Panc1 (cell line): ENCODE results near the gene ZCCHC7. TPM values are rescaled to one million over a fixed set of nuclear protein-coding genes. Genes with fewer than 3 reads are reported as not detected.

Source experiments
- ATAC-seq: fragments of 200-7000 bp; cut with Tn5 transposase; 2 replicates; pipeline ENCODE4 v1.9.1; 2020; ENCODE audit warnings: mild to moderate bottlenecking, moderate library complexity
- BruUV-seq: library from RNA; stranded (reverse); fragments of 400-500 nt; replicated peaks from 2 replicates; lab custom pipeline; 2021; lab: Mats Ljungman, UMichigan
- CTCF ChIA-PET: fragments of 300-600 bp; sonication (Branson Sonifier 250); formaldehyde crosslinking; loops from one replicate; lab custom pipeline; 2022; ENCODE audit warnings: antibody characterized with exemption; lab: Charles Lee
- POLR2A ChIA-PET: fragments of 300-600 bp; sonication (Branson Sonifier 250); formaldehyde crosslinking; loops from one replicate; lab custom pipeline; 2022; ENCODE audit warnings: antibody characterized with exemption; lab: Charles Lee
- DNase-seq: peaks from one replicate; pipeline ENCODE4 v3.0.0-alpha.2; 2010; ENCODE audit warnings: low read depth, low spot score
- H3K27ac ChIP-seq: 2 replicates; pipeline ENCODE4 v1.5.1; 2011; ENCODE audit warnings: mild to moderate bottlenecking, low read length, inconsistent platforms
- H3K27me3 ChIP-seq: fragments of 200-500 bp; sonication (Bioruptor generic); 2 replicates; pipeline ENCODE4 v1.6.0; 2014; ENCODE audit warnings: low read length, inconsistent platforms; ENCODE audit not compliant: control insufficient read depth, insufficient read depth
- H3K36me3 ChIP-seq: fragments of 200-500 bp; sonication (Bioruptor generic); 2 replicates; pipeline ENCODE4 v1.5.1; 2014; ENCODE audit warnings: inconsistent platforms, mild to moderate bottlenecking, low read length, moderate library complexity; ENCODE audit not compliant: control insufficient read depth, insufficient read depth
- H3K4me1 ChIP-seq: 2 replicates; pipeline ENCODE4 v1.5.1; 2011; ENCODE audit warnings: inconsistent platforms, mild to moderate bottlenecking, low read length, moderate library complexity; ENCODE audit not compliant: control insufficient read depth, insufficient read depth
- H3K4me3 ChIP-seq, 2 experiments: 2 replicates each; pipeline ENCODE4 v1.5.1; 2011 to 2012; ENCODE audit warnings: low read depth in 2 of 2, low read length in 2 of 2, mild to moderate bottlenecking in 2 of 2, inconsistent platforms in 1 of 2, moderate library complexity in 1 of 2
- H3K9me3 ChIP-seq: fragments of 200-500 bp; sonication (Bioruptor generic); 2 replicates; pipeline ENCODE4 v1.5.1; 2014; ENCODE audit warnings: low read depth, mild to moderate bottlenecking, inconsistent platforms, low read length, moderate library complexity; ENCODE audit not compliant: control insufficient read depth, insufficient read depth
- POLR2AphosphoS5 ChIP-seq: IDR thresholded peaks from 2 replicates; pipeline ENCODE4 v1.6.1; 2012; ENCODE audit warnings: mild to moderate bottlenecking, low read depth, low read length, moderate library complexity
- SIN3A ChIP-seq: IDR thresholded peaks from 2 replicates; pipeline ENCODE4 v1.6.1; 2012; ENCODE audit warnings: low read depth, mild to moderate bottlenecking, low read length, moderate library complexity, borderline replicate concordance; ENCODE audit not compliant: insufficient read depth
- TCF7L2 ChIP-seq: IDR thresholded peaks from 2 replicates; pipeline ENCODE4 v1.6.1; 2011; ENCODE audit warnings: mild to moderate bottlenecking, low read depth, low read length, inconsistent platforms
- in situ Hi-C: cut with HindIII; loops from 2 replicates; pipeline ENCODE4 v1.10.0; 2016; ENCODE audit warnings: low sequenced_read_pairs, low pct_unique_long_range_greater_than_20kb
- intact Hi-C: fragments of 100-400 bp; cut with micrococcal nuclease; formaldehyde crosslinking; loops from one replicate; pipeline ENCODE4 v1.10.0; 2022; ENCODE audit not compliant: unreplicated experiment
- total RNA-seq: library from RNA; stranded (reverse); gene quantifications from one replicate; pipeline ENCODE4 v1.2.1, GENCODE V29; 2021; ENCODE audit not compliant: unreplicated experiment
- TF ChIP-seq, protein P1 (sequence below), 2 experiments: IDR thresholded peaks; 2 replicates each; pipeline ENCODE4 v1.6.1; 2011 to 2012; ENCODE audit warnings: low read depth in 2 of 2, control low read depth in 1 of 2, low read length in 1 of 2, mild to moderate bottlenecking in 1 of 2, moderate library complexity in 1 of 2; ENCODE audit not compliant: insufficient read depth in 1 of 2
- TF ChIP-seq, protein P2 (sequence below): fragments of 450-650 bp; IDR thresholded peaks from 2 replicates; pipeline ENCODE4 v1.5.1; 2017; ENCODE audit warnings: mild to moderate bottlenecking

ZCCHC7 gene
- total RNA-seq, 1 experiment from 2014 or later = 43.7 TPM

DNA sequence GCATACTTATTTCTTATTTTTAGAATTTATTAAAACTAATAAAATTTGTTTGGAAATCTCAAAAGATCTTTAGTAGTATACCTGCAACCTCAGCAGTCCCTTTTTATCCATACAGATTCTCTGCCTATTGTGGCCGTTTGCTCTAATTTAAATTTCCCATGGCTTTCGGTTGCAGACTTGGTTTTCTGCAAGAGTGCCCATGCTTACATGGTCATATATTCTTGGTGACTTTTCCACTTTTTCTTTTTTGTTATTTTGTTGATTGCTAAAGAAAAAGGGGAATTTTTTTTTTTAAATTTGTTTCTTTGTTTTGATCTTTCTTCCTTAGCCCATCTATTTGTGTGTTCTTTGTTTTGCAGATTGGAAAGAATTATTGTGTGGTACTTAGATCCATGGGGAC is 20.6 kb downstream of the ZCCHC7 start:
- CTCF ChIA-PET = no interaction called here
- BruUV-seq = no TSS peak
- in situ Hi-C loops = no loop called here

DNA sequence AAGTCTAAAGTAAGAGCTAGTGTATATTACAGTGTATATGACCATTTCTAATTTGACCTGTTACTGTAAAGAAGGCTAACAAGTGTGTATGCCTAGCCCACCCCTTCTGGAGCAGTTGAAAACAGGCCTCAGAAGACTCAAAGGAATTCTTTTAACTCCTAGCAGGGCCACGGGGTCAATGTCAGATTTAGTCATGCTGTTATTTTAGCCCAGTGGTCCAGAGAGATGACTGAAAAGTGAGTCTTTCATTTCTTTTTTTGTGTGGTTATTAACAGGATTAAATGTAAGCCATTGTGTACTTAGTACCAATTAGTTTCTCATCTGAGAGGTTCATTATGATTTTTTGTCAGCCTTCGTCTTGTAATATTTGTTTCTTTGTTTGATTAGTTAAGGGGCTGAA is 24.4 kb downstream of the ZCCHC7 start:
- BruUV-seq = no TSS peak
- ATAC-seq = peak; percentile 63
- in situ Hi-C loops (no loop called here), intact Hi-C loops (no loop called here)
- CTCF ChIA-PET = no interaction called here
- no peak overlapping the region for H3K27ac ChIP-seq
- no peak for DNase-seq
- H3K36me3 ChIP-seq = peaks cover 4% of the 10 kb centered on the region; the same call in 1 of the 2 replicates
- no peaks in the 10 kb centered on the region for H3K27me3 ChIP-seq
- H3K4me3 ChIP-seq = no peak overlapping the region
- TF ChIP-seq, protein P1, sequence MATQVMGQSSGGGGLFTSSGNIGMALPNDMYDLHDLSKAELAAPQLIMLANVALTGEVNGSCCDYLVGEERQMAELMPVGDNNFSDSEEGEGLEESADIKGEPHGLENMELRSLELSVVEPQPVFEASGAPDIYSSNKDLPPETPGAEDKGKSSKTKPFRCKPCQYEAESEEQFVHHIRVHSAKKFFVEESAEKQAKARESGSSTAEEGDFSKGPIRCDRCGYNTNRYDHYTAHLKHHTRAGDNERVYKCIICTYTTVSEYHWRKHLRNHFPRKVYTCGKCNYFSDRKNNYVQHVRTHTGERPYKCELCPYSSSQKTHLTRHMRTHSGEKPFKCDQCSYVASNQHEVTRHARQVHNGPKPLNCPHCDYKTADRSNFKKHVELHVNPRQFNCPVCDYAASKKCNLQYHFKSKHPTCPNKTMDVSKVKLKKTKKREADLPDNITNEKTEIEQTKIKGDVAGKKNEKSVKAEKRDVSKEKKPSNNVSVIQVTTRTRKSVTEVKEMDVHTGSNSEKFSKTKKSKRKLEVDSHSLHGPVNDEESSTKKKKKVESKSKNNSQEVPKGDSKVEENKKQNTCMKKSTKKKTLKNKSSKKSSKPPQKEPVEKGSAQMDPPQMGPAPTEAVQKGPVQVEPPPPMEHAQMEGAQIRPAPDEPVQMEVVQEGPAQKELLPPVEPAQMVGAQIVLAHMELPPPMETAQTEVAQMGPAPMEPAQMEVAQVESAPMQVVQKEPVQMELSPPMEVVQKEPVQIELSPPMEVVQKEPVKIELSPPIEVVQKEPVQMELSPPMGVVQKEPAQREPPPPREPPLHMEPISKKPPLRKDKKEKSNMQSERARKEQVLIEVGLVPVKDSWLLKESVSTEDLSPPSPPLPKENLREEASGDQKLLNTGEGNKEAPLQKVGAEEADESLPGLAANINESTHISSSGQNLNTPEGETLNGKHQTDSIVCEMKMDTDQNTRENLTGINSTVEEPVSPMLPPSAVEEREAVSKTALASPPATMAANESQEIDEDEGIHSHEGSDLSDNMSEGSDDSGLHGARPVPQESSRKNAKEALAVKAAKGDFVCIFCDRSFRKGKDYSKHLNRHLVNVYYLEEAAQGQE (IDR thresholded peaks at IDR 0.05; ENCODE audit: insufficient read depth in 1 of 2, low read depth in 2 of 2, low read length in 1 of 2) = no peak
- peaks cover 3% of the 10 kb centered on the region; the same call in 1 of the 2 replicates for H3K4me1 ChIP-seq
- H3K9me3 ChIP-seq = no peaks in the 10 kb centered on the region
- POLR2A ChIA-PET = no interaction called here

More for the DNA sequence above, 20.6 kb downstream of the ZCCHC7 start:
- intact Hi-C loops = no loop called here
- no peaks in the 10 kb centered on the region; the same call in 1 of the 2 replicates for H3K36me3 ChIP-seq
- H3K27me3 ChIP-seq = no peaks in the 10 kb centered on the region
- H3K27ac ChIP-seq = no peak overlapping the region
- ATAC-seq (no peak), DNase-seq (no peak)
- H3K4me1 ChIP-seq = peaks cover 3% of the 10 kb centered on the region; the same call in 1 of the 2 replicates
- H3K4me3 ChIP-seq = no peak overlapping the region
- TF ChIP-seq, protein P1 (IDR thresholded peaks at IDR 0.05; ENCODE audit: insufficient read depth in 1 of 2, low read depth in 2 of 2, low read length in 1 of 2) = no peak
- TF ChIP-seq TCF7L2 (no peak), POLR2AphosphoS5 (no peak), SIN3A (no peak)
- TF ChIP-seq, protein P2, sequence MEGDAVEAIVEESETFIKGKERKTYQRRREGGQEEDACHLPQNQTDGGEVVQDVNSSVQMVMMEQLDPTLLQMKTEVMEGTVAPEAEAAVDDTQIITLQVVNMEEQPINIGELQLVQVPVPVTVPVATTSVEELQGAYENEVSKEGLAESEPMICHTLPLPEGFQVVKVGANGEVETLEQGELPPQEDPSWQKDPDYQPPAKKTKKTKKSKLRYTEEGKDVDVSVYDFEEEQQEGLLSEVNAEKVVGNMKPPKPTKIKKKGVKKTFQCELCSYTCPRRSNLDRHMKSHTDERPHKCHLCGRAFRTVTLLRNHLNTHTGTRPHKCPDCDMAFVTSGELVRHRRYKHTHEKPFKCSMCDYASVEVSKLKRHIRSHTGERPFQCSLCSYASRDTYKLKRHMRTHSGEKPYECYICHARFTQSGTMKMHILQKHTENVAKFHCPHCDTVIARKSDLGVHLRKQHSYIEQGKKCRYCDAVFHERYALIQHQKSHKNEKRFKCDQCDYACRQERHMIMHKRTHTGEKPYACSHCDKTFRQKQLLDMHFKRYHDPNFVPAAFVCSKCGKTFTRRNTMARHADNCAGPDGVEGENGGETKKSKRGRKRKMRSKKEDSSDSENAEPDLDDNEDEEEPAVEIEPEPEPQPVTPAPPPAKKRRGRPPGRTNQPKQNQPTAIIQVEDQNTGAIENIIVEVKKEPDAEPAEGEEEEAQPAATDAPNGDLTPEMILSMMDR = no peak
- H3K9me3 ChIP-seq = no peaks in the 10 kb centered on the region
- POLR2A ChIA-PET = no interaction called here
